K562 treated with DMSO at 1 percent for 4 hours (cell line): ENCODE data around the gene DUS3L. TPM values are rescaled to one million over a fixed set of nuclear protein-coding genes. Genes with fewer than 3 reads are reported as not detected.

Experiments used
- total RNA-seq: library from RNA; unstranded; fragments of 300-600 nt; gene quantifications from 2 replicates; pipeline ENCODE4 v1.2.3, GENCODE V29; 2022; ENCODE audit not compliant: insufficient read depth

Gene DUS3L
- 65.0 and 88.9 TPM in 2 replicates for total RNA-seq

GRCh38 chr19:5790559-5791520, at the start of gene DUS3L:
Gene DUS3L, minus strand, starts transcription at chr19:5791163. Its CDS starts 22 bp downstream, at chr19:5791141.

GRCh38 chr19:5839065-5840017, 48.4 kb upstream of the DUS3L start, which contains the start of gene FUT6:
Gene FUT6, minus strand, starts transcription at chr19:5839702. Its CDS starts 7,135 bp downstream, at chr19:5832567.

GRCh38 chr19:5804516-5805461, 13.8 kb upstream of the DUS3L start, which contains the start of gene NRTN:
Gene NRTN, plus strand, starts transcription at chr19:5805067. Its CDS starts 19,099 bp downstream, at chr19:5824166.

GRCh38 chr19:5784581-5785147, 6.3 kb downstream of the DUS3L start, which contains the start of gene PRR22:
Gene PRR22, minus strand, starts transcription at chr19:5784746. Its CDS starts 86 bp downstream, at chr19:5784660.

Other genes with a start within 250 kb of the DUS3L start
- gene TINCR, start 223.2 kb downstream of the DUS3L start, total RNA-seq: 1.8 and 3.0 TPM in 2 replicates
- 55.5 and 80.7 TPM in 2 replicates for gene SAFB2, start 168.4 kb downstream of the DUS3L start, total RNA-seq
- 108 and 141 TPM in 2 replicates for gene SAFB, start 168.1 kb downstream of the DUS3L start, total RNA-seq
- 34.1 and 41.8 TPM in 2 replicates for gene MICOS13, start 110.6 kb downstream of the DUS3L start, total RNA-seq
- 7.8 and 11.4 TPM in 2 replicates for gene HSD11B1L, start 110.1 kb downstream of the DUS3L start, total RNA-seq
- gene RPL36, start 100.9 kb downstream of the DUS3L start, total RNA-seq: 1,206 and 1,238 TPM in 2 replicates
- gene LONP1, start 71.0 kb downstream of the DUS3L start, total RNA-seq: 277 and 318 TPM in 2 replicates
- gene CATSPERD, start 70.5 kb downstream of the DUS3L start, total RNA-seq: not detected in 2 replicates
- gene PRR22, start 6.4 kb downstream of the DUS3L start, total RNA-seq: 2.1 and 2.6 TPM in 2 replicates
- gene NRTN, start 13.9 kb upstream of the DUS3L start, total RNA-seq: 17.2 and 19.6 TPM in 2 replicates
- not detected in 2 replicates for gene FUT6, start 48.5 kb upstream of the DUS3L start, total RNA-seq
- gene FUT3, start 60.3 kb upstream of the DUS3L start, total RNA-seq: 0.65 TPM in 1 of 2 replicates, not detected in the other
- gene FUT5, start 79.4 kb upstream of the DUS3L start, total RNA-seq: not detected in 2 replicates
- 619 and 681 TPM in 2 replicates for gene NDUFA11, start 112.6 kb upstream of the DUS3L start, total RNA-seq
- 1.1 and 2.0 TPM in 2 replicates for gene VMAC, start 113.7 kb upstream of the DUS3L start, total RNA-seq
- gene CAPS, start 123.1 kb upstream of the DUS3L start, total RNA-seq: 9.7 and 12.0 TPM in 2 replicates
- gene RANBP3, start 187.0 kb upstream of the DUS3L start, total RNA-seq: 55.7 and 80.2 TPM in 2 replicates